ENCODE data around the gene CCDC192. TPM values are rescaled to one million over a fixed set of nuclear protein-coding genes. Genes with fewer than 3 reads are reported as not detected.
"Not testable (repeated sequence)": the region's sequence is repeated elsewhere in the genome, so short reads cannot be mapped to it uniquely, and the experiment has no call there.

CCDC192 gene
- total RNA-seq, 1 experiment from 2014 or later: not detected

GRCh38 chr5:127741412-127741811, 38.2 kb downstream of the CCDC192 start:
- Histone ChIP-seq H3K9me3 (no peaks in the 10 kb centered on the region), H3K4me3 (no peak overlapping the region), H3K27me3 (no peaks in the 10 kb centered on the region; the same call in 1 of the 2 replicates), H3K36me3 (no peaks in the 10 kb centered on the region)
- DNase-seq: no peak

DNA sequence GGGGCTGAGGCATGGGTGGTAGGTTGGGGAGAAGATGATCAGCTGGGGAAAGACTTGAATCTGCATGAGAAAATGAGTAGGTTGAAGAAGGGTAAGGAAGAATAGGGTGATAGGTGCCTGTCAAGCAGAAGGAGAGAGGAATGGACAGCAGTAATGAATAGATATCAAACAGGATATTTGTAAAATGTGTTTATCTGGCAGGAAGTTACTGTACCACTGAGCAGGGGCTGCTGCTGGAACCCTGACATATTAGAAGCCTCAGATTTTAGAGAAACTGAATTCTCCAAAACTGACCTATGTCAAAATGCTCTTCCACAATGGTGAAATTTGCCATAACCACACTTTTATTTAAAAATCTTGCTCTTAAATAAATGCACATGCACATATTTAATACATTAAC, 41.0 kb downstream of the CCDC192 start:
- H3K9me3 ChIP-seq: no peaks in the 10 kb centered on the region
- H3K4me3 ChIP-seq: no peak overlapping the region
- H3K27me3 ChIP-seq: no peaks in the 10 kb centered on the region; the same call in 1 of the 2 replicates
- H3K36me3 ChIP-seq: no peaks in the 10 kb centered on the region
- DNase-seq: no peak

- Histone ChIP-seq H3K9me3 (no peaks in the 10 kb centered on the region; the same call in 1 of the 2 replicates), H3K27me3 (no peaks in the 10 kb centered on the region; the same call in 1 of the 2 replicates), H3K36me3 (no peaks in the 10 kb centered on the region), H3K4me3 (no peak overlapping the region)
- DNase-seq: no peak
Measured at GRCh38 chr5:127746756-127747155, 43.6 kb downstream of the CCDC192 start.

GRCh38 chr5:127752503-127753265, 49.5 kb downstream of the CCDC192 start:
- H3K9me3 ChIP-seq, H3K27me3 ChIP-seq, DNase-seq, H3K36me3 ChIP-seq, H3K4me3 ChIP-seq: not testable (repeated sequence)

DNA sequence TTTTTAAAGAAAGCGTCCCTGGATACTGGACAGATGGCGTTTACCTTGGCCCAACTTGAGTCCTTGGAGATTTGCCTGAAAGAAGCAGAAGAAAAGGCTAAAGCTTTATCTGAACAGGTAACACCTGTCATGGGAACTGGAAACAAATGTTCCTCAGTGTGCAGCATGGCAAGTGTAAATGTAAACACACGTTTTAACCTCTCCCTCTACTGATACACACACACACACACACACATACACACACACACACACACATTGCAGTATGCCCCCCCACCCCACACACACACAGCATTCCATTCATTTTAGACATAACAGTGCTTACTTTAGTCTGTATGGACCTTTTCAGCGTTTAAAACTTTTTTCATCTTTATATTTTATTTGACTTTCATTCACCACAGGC, 51.1 kb downstream of the CCDC192 start:
- no peak overlapping the region for H3K4me3 ChIP-seq
- H3K36me3 ChIP-seq: no peaks in the 10 kb centered on the region

DNA sequence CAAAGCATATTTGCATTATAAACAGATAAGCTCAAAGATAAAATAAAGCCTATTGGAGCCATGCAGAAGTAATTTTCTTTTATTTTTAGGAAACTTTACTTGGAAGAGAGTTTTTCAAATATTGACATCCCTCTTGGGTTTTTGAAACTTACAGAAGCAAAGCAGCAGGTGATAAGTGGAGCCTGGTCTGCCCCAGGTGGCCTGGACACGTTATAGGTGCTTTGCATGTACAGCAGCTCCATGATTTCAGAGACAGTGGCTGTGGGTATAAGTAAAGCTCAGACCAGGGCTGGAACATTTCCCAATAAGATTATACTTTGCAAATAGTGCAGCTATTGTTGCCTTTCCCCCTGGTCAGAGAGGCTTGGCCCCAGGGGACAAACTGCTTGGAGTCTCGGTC, 51.5 kb downstream of the CCDC192 start:
- no peak overlapping the region for H3K4me3 ChIP-seq
- H3K9me3 ChIP-seq: no peaks in the 10 kb centered on the region; the same call in 1 of the 2 replicates
- no peaks in the 10 kb centered on the region for H3K27me3 ChIP-seq
- DNase-seq: no peak
- H3K36me3 ChIP-seq: no peaks in the 10 kb centered on the region

More for the DNA sequence above, 51.1 kb downstream of the CCDC192 start:
- H3K27me3 ChIP-seq: no peaks in the 10 kb centered on the region
- peak; percentile 4 for DNase-seq
- H3K9me3 ChIP-seq: no peaks in the 10 kb centered on the region; the same call in 1 of the 2 replicates

DNA sequence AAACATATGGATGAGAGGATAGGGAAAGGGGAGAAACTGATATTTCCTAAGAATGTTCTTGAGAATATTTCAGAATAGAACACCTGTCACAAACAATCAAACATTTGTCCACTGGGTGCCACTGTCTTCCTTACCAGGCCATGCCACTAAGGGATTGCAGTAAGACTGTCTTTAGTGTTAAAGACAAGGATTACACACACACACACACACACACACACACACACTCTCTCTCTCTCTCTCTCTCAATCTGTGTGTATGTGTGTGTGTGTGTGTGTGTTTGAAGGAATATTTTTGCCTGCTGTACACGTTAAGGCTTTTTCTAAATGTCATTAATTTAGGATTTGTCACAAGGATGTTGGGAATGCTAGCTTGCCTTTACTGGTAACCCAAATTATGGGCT, 54.4 kb downstream of the CCDC192 start:
- H3K36me3 ChIP-seq: no peaks in the 10 kb centered on the region
- DNase-seq: peak; percentile 48

GRCh38 chr5:127758766-127759283, 55.6 kb downstream of the CCDC192 start:
- Histone ChIP-seq H3K36me3 (no peaks in the 10 kb centered on the region), H3K9me3 (no peaks in the 10 kb centered on the region), H3K27me3 (no peaks in the 10 kb centered on the region), H3K4me3 (no peak overlapping the region)
- peak; percentile 6 for DNase-seq

More for the DNA sequence above, 54.4 kb downstream of the CCDC192 start:
- Histone ChIP-seq H3K9me3 (no peaks in the 10 kb centered on the region), H3K27me3 (no peaks in the 10 kb centered on the region), H3K4me3 (no peak overlapping the region)

DNA sequence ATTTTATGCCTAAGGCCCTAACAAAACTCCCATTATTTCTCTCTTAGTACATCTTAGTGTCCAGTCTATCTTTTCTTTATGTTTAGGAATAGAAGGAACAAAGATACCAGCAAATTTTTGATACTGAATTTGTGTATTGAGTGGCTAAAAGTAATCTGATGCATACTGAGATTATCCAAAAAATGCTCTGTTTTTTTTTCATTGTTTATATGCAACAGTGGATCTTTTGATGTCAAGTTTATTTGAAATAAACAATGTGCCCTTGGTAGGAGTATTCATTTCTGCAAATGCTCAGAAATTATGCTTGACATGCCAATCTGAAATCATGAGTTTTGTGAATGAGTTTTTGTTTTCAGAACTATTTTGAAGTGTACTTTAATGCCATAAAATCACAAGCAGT, 58.7 kb downstream of the CCDC192 start:
- no peaks in the 10 kb centered on the region for H3K9me3 ChIP-seq
- no peak for DNase-seq
- H3K27me3 ChIP-seq: no peaks in the 10 kb centered on the region
- no peak overlapping the region for H3K4me3 ChIP-seq
- no peaks in the 10 kb centered on the region for H3K36me3 ChIP-seq

DNA sequence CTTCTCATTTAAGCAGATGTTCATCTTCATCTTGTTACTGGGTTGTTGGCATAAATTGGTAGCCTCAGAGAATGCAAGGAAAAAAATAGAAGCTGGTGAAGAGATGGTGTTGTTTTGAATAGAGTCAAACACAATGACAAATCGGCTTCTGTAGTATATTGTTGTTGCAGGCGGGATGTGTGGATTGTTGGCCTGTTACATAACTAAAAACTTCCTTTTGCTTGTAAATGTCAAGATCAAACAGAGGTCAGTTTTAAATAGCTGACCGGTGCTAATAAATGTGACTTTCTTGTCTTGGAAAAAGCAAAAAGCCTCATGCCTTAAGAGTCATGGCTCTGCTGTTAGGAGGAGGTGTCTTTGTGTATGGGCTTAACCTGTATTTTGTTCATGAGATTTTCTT, 59.2 kb downstream of the CCDC192 start:
- DNase-seq: no peak
- Histone ChIP-seq H3K4me3 (no peak overlapping the region), H3K9me3 (no peaks in the 10 kb centered on the region), H3K36me3 (no peaks in the 10 kb centered on the region), H3K27me3 (no peaks in the 10 kb centered on the region)

- DNase-seq: peak; percentile 4
- Histone ChIP-seq H3K9me3 (no peaks in the 10 kb centered on the region), H3K36me3 (no peaks in the 10 kb centered on the region), H3K4me3 (no peak overlapping the region), H3K27me3 (no peaks in the 10 kb centered on the region)
Measured at GRCh38 chr5:127766676-127767335, 63.6 kb downstream of the CCDC192 start.

DNA sequence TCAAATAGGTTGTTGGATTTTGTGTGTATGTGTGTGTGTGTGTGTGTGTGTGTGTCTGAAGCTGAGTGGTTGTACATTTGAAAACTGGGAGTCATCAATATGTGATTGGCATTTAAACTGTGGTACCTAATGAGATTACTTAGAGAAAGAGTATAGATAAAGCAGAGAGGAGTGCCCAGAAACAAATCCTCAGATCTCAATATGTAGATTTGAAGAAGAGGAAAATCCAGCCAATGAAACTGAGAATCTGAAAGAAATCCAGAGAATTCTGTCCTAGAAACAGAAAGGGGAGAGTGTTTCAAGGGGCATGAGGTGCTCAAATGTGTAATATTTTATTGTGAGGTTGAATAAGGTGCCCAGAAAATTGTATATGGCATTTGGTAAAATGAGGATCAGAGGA, 66.2 kb downstream of the CCDC192 start:
- H3K4me3 ChIP-seq: no peak overlapping the region
- no peaks in the 10 kb centered on the region for H3K9me3 ChIP-seq
- H3K36me3 ChIP-seq: no peaks in the 10 kb centered on the region
- H3K27me3 ChIP-seq: no peaks in the 10 kb centered on the region
- no peak for DNase-seq

DNA sequence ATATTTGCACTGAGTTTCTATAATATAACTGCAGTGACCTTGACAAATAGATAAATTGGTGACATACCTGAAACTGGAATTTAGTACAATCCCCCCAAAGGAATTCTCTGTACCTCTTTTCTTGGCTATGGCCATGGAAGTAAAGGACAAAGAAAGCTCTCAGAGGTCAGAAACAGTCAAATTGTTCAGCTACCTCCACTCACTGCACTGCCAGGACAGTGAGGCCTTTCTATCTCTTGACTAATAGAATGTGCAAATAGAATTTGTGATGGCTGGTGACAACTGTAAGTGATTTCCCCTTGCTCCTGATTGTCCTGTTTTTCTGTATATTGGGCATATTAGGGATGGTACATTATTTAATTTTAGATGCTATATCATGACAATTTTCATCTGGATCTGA, 67.1 kb downstream of the CCDC192 start:
- DNase-seq: no peak
- Histone ChIP-seq H3K4me3 (no peak overlapping the region), H3K36me3 (no peaks in the 10 kb centered on the region), H3K9me3 (no peaks in the 10 kb centered on the region), H3K27me3 (no peaks in the 10 kb centered on the region)

DNA sequence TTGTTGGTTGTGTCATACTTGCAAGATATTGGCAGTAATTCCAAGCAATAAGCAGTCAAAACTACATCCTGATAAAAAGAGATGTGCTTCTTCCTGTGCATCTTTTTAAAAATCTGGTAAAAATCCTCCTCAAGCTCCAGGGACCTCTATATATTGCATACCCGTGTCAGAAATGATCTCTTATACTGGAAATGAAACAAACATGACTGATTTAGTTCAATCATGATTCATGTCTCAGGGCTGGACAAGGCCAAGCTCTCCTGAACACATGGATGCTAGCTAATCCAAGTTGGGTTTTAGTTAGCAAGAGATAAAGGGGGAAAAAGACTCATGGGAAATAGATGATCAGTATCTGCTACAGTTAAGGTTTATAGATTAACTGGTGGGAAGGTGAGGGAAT, 69.3 kb downstream of the CCDC192 start:
- H3K36me3 ChIP-seq: no peaks in the 10 kb centered on the region
- no peak for DNase-seq
- H3K27me3 ChIP-seq: no peaks in the 10 kb centered on the region
- H3K9me3 ChIP-seq: peaks cover 3% of the 10 kb centered on the region; the same call in 1 of the 2 replicates
- no peak overlapping the region for H3K4me3 ChIP-seq

GRCh38 chr5:127774221-127774620, 71.0 kb downstream of the CCDC192 start:
- no peaks in the 10 kb centered on the region for H3K27me3 ChIP-seq
- no peak overlapping the region for H3K4me3 ChIP-seq
- H3K9me3 ChIP-seq: peaks cover 3% of the 10 kb centered on the region; the same call in 1 of the 2 replicates
- no peaks in the 10 kb centered on the region for H3K36me3 ChIP-seq
- DNase-seq: no peak

DNA sequence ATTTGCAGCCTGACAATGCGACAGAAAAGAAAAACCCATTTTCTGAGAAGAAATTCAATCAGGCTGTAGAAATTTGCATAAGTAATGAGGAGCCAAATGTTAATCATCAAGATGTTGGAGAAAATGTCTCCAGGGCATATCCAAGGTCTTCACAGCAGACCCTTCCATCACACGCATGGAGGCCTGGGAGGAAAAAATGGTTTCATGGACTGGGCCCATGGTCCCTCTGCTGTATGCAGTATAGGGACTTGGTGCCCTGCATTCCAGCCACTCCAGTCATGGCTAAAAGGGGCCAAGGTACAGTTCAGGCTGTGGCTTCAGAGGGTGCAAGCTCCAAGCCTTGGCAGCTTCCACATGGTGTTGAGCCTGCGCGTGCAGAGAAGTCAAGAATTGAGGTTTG, 73.3 kb downstream of the CCDC192 start:
- Histone ChIP-seq H3K9me3 (peaks cover 3% of the 10 kb centered on the region; the same call in 1 of the 2 replicates), H3K27me3 (no peaks in the 10 kb centered on the region), H3K36me3 (no peaks in the 10 kb centered on the region), H3K4me3 (no peak overlapping the region)
- no peak for DNase-seq

- H3K36me3 ChIP-seq: no peaks in the 10 kb centered on the region
- H3K9me3 ChIP-seq: peaks cover 5% of the 10 kb centered on the region; the same call in 1 of the 2 replicates
- H3K4me3 ChIP-seq: no peak overlapping the region
- DNase-seq: no peak
- H3K27me3 ChIP-seq: no peaks in the 10 kb centered on the region
Measured at GRCh38 chr5:127777957-127778356, 74.8 kb downstream of the CCDC192 start.

Data from MG63 (cell line).